ENCODE data around the gene CYFIP2. TPM values are rescaled to one million over a fixed set of nuclear protein-coding genes. Genes with fewer than 3 reads are reported as not detected.
A peak's percentile ranks its signal among the peaks of the same experiment; 100 is the strongest.

The CYFIP2 gene
- total RNA-seq, 2 donors from 2014 or later, result 29.3 to 33.4 TPM

GRCh38 chr5:157387041-157387563 lies 121.2 kb downstream of the CYFIP2 start:
- H3K4me3 Mint-ChIP-seq, result no peak overlapping the region
- H3K27me3 Mint-ChIP-seq (ENCODE audit: insufficient read depth), result no peaks in the 10 kb centered on the region
- peaks cover 25% of the 10 kb centered on the region for H3K4me1 Mint-ChIP-seq
- H3K27ac Mint-ChIP-seq, result no peak overlapping the region
- WGBS, 2 experiments (ENCODE audit: insufficient coverage in 1 of 2, insufficient read length in 1 of 2), result 86 to 100% methylated on average over 1 of the region's 1 CpG
- Histone ChIP-seq H3K36me3 (ENCODE audit: control insufficient read depth, insufficient read depth, low read length) (no peaks in the 10 kb centered on the region), H3K27ac (ENCODE audit: low read depth, low read length) (peak overlapping the region; percentile 45), H3K4me1 (ENCODE audit: control insufficient read depth, insufficient read depth, low read length) (peaks cover 4% of the 10 kb centered on the region), H3K4me3 (ENCODE audit: low read length) (no peak overlapping the region), H3K9ac (ENCODE audit: extremely low read depth, low read length, poor library complexity, severe bottlenecking) (no peak overlapping the region), H3K27me3 (ENCODE audit: control insufficient read depth, insufficient read depth, low read length, poor library complexity, severe bottlenecking) (no peaks in the 10 kb centered on the region), H3K9me3 (ENCODE audit: control insufficient read depth, low read length) (no peaks in the 10 kb centered on the region)
- TF ChIP-seq, protein P1, sequence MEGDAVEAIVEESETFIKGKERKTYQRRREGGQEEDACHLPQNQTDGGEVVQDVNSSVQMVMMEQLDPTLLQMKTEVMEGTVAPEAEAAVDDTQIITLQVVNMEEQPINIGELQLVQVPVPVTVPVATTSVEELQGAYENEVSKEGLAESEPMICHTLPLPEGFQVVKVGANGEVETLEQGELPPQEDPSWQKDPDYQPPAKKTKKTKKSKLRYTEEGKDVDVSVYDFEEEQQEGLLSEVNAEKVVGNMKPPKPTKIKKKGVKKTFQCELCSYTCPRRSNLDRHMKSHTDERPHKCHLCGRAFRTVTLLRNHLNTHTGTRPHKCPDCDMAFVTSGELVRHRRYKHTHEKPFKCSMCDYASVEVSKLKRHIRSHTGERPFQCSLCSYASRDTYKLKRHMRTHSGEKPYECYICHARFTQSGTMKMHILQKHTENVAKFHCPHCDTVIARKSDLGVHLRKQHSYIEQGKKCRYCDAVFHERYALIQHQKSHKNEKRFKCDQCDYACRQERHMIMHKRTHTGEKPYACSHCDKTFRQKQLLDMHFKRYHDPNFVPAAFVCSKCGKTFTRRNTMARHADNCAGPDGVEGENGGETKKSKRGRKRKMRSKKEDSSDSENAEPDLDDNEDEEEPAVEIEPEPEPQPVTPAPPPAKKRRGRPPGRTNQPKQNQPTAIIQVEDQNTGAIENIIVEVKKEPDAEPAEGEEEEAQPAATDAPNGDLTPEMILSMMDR (conservative IDR thresholded peaks at IDR 0.05), result no peak
- no peaks in the 10 kb centered on the region for H3K36me3 Mint-ChIP-seq (ENCODE audit: low read depth)
- no peaks in the 10 kb centered on the region for H3K9me3 Mint-ChIP-seq
- DNase-seq, result no peak

- peak overlapping the region; percentile 45 for H3K27ac ChIP-seq (ENCODE audit: low read depth, low read length)
- no peak overlapping the region for H3K4me3 ChIP-seq (ENCODE audit: low read length)
- H3K4me1 Mint-ChIP-seq, result peaks cover 25% of the 10 kb centered on the region
- H3K27me3 ChIP-seq (ENCODE audit: control insufficient read depth, insufficient read depth, low read length, poor library complexity, severe bottlenecking), result no peaks in the 10 kb centered on the region
- 44 to 77% methylated on average over 3 of the region's 3 CpGs for WGBS, 2 experiments (ENCODE audit: insufficient coverage in 1 of 2, insufficient read length in 1 of 2)
- H3K27ac Mint-ChIP-seq, result no peak overlapping the region
- no peaks in the 10 kb centered on the region for H3K9me3 ChIP-seq (ENCODE audit: control insufficient read depth, low read length)
- H3K36me3 Mint-ChIP-seq (ENCODE audit: low read depth), result no peaks in the 10 kb centered on the region
- TF ChIP-seq, protein P1 (conservative IDR thresholded peaks at IDR 0.05), result no peak
- H3K9ac ChIP-seq (ENCODE audit: extremely low read depth, low read length, poor library complexity, severe bottlenecking), result no peak overlapping the region
- H3K36me3 ChIP-seq (ENCODE audit: control insufficient read depth, insufficient read depth, low read length), result no peaks in the 10 kb centered on the region
- H3K4me1 ChIP-seq (ENCODE audit: control insufficient read depth, insufficient read depth, low read length), result peaks cover 4% of the 10 kb centered on the region
- H3K9me3 Mint-ChIP-seq, result no peaks in the 10 kb centered on the region
- H3K27me3 Mint-ChIP-seq (ENCODE audit: insufficient read depth), result no peaks in the 10 kb centered on the region
- H3K4me3 Mint-ChIP-seq, result no peak overlapping the region
- DNase-seq, result no peak
Measured at GRCh38 chr5:157387683-157388093, 121.8 kb downstream of the CYFIP2 start.

DNA sequence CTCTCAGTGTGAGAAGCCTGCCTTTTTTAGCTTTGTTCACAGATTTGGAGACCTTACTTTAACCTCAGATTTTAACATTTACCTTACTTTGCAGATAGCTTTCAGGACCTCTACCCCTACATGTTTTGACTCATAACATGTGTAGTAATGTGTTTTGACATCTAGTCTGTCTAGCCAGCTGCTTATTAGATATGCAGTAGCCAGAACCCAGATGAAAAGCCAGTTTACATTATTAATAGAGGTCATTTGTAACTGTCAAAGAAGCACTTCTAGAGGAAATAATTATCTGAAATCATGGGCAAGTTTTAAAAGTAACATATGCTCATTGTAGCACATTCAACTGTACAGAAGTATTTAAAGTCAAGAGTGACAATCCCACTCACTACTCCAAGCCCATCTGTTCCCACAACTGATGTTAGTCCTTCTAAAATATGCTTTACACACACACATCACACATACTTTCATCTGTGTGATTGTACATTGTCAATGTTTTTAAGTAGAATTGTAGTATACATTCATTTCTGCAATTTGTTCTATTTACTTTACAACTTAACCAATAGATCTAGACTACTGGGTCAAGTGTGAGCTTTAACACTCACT lies 122.3 kb downstream of the CYFIP2 start:
- Histone ChIP-seq H3K36me3 (ENCODE audit: control insufficient read depth, insufficient read depth, low read length) (no peaks in the 10 kb centered on the region), H3K27me3 (ENCODE audit: control insufficient read depth, insufficient read depth, low read length, poor library complexity, severe bottlenecking) (no peaks in the 10 kb centered on the region), H3K4me3 (ENCODE audit: low read length) (no peak overlapping the region), H3K9ac (ENCODE audit: extremely low read depth, low read length, poor library complexity, severe bottlenecking) (no peak overlapping the region), H3K9me3 (ENCODE audit: control insufficient read depth, low read length) (no peaks in the 10 kb centered on the region), H3K4me1 (ENCODE audit: control insufficient read depth, insufficient read depth, low read length) (peaks cover 4% of the 10 kb centered on the region), H3K27ac (ENCODE audit: low read depth, low read length) (peak overlapping the region; percentile 45)
- DNase-seq, result no peak
- H3K9me3 Mint-ChIP-seq, result no peaks in the 10 kb centered on the region
- H3K4me1 Mint-ChIP-seq, result peaks cover 25% of the 10 kb centered on the region
- H3K4me3 Mint-ChIP-seq, result no peak overlapping the region
- TF ChIP-seq, protein P1 (conservative IDR thresholded peaks at IDR 0.05), result no peak
- H3K36me3 Mint-ChIP-seq (ENCODE audit: low read depth), result peaks cover 2% of the 10 kb centered on the region
- no peak overlapping the region for H3K27ac Mint-ChIP-seq
- H3K27me3 Mint-ChIP-seq (ENCODE audit: insufficient read depth), result no peaks in the 10 kb centered on the region
